CD8-positive, alpha-beta memory T cell (primary cell): Measurements from ENCODE around the gene MFGE8. TPM values are rescaled to one million over a fixed set of nuclear protein-coding genes. Genes with fewer than 3 reads are reported as not detected.

ENCODE experiments used
- CTCF ChIA-PET: fragments of 350-600 bp; sonication (Branson Sonifier 250); formaldehyde crosslinking; loops from one replicate; lab custom pipeline; 2021; ENCODE audit warnings: antibody characterized with exemption; lab: Charles Lee
- POLR2A ChIA-PET: fragments of 350-600 bp; sonication (Branson Sonifier 250); formaldehyde crosslinking; loops from one replicate; lab custom pipeline; 2021; ENCODE audit warnings: antibody characterized with exemption; lab: Charles Lee
- DNase-seq, 5 donors: peaks; one replicate each; pipeline versions ENCODE4 v3.0.0 to v3.0.0-alpha.2; 2020 to 2022; ENCODE audit warnings: mixed read lengths in 1 of 5
- H3K27ac ChIP-seq: one replicate; pipeline ENCODE4 v1.7.0; 2013; ENCODE audit warnings: low read depth, mild to moderate bottlenecking, low read length, moderate library complexity
- H3K27me3 ChIP-seq: 2 replicates; pipeline ENCODE4 v1.7.0; 2013; ENCODE audit warnings: low read length, mild to moderate bottlenecking; ENCODE audit not compliant: insufficient read depth, poor library complexity, severe bottlenecking
- H3K36me3 ChIP-seq: 2 replicates; pipeline ENCODE4 v1.7.0; 2013; ENCODE audit warnings: mild to moderate bottlenecking, low read length, moderate library complexity; ENCODE audit not compliant: insufficient read depth
- H3K4me1 ChIP-seq: 2 replicates; pipeline ENCODE4 v1.7.0; 2013; ENCODE audit warnings: mild to moderate bottlenecking, low read length, moderate library complexity; ENCODE audit not compliant: insufficient read depth
- H3K4me3 ChIP-seq: 2 replicates; pipeline ENCODE4 v1.7.0; 2013; ENCODE audit warnings: mild to moderate bottlenecking, low read length
- H3K9me3 ChIP-seq: 2 replicates; pipeline ENCODE4 v1.7.0; 2013; ENCODE audit warnings: mild to moderate bottlenecking, low read length
- H3K27ac Mint-ChIP-seq, 8 donors: one replicate each; pipeline ENCODE4 v1.8.0; 2020 to 2021; ENCODE audit warnings: mixed read lengths in 8 of 8, mild to moderate bottlenecking in 6 of 8, inconsistent platforms in 3 of 8, moderate library complexity in 3 of 8
- H3K27me3 Mint-ChIP-seq, 2 donors: one replicate each; pipeline ENCODE4 v1.8.0; 2020 to 2021; ENCODE audit warnings: mixed read lengths in 2 of 2, mild to moderate bottlenecking in 1 of 2, moderate library complexity in 1 of 2
- H3K36me3 Mint-ChIP-seq, 3 donors: one replicate each; pipeline ENCODE4 v1.8.0; 2020 to 2021; ENCODE audit warnings: mixed read lengths in 3 of 3, inconsistent platforms in 1 of 3, mild to moderate bottlenecking in 1 of 3
- H3K4me1 Mint-ChIP-seq, 3 donors: one replicate each; pipeline ENCODE4 v1.8.0; 2020 to 2021; ENCODE audit warnings: mixed read lengths in 3 of 3, inconsistent platforms in 1 of 3, mild to moderate bottlenecking in 1 of 3
- H3K4me3 Mint-ChIP-seq, 7 donors: one replicate each; pipeline ENCODE4 v1.8.0; 2020 to 2021; ENCODE audit warnings: mixed read lengths in 7 of 7, mild to moderate bottlenecking in 6 of 7, moderate library complexity in 4 of 7, inconsistent platforms in 2 of 7
- H3K9me3 Mint-ChIP-seq, 5 donors: one replicate each; pipeline ENCODE4 v1.8.0; 2020 to 2022; ENCODE audit warnings: mixed read lengths in 5 of 5, mild to moderate bottlenecking in 3 of 5, moderate library complexity in 2 of 5, inconsistent platforms in 1 of 5
- polyA plus RNA-seq: library from polyadenylated mRNA; unstranded; fragments of 300-500 nt; fragmentation: Illumina TruSeq; gene quantifications from one replicate; pipeline ENCODE4 v1.2.3, GENCODE V29; 2021
- total RNA-seq, 2 experiments: library from RNA; stranded (reverse); gene quantifications; one replicate each; pipeline ENCODE4 v1.2.3, GENCODE V29; 2021

MFGE8 gene
- total and polyA plus RNA-seq, 3 experiments from 2014 or later, result 9.6 to 27.1 (median 23.0) TPM

- Histone ChIP-seq H3K4me1 (peaks cover 11% of the 10 kb centered on the region), H3K9me3 (no peaks in the 10 kb centered on the region), H3K36me3 (no peaks in the 10 kb centered on the region), H3K27ac (no peak overlapping the region), H3K4me3 (no peak overlapping the region), H3K27me3 (no peaks in the 10 kb centered on the region)
- ChIA-PET CTCF (interaction anchor here (1.2 to 5.1 kb wide), 2 partner anchors 11 to 253 kb away, joined by 3 to 27 read pairs; no protein-coding TSS in a partner anchor), POLR2A (interaction anchor here (0.7 kb wide), 1 partner anchor 585 kb away, joined by 3 read pairs; no protein-coding TSS in a partner anchor)
- Mint-ChIP-seq H3K27ac (no peak overlapping the region), H3K4me1 (peaks cover 20 to 28% (median 20%) of the 10 kb centered on the region in 3 donors), H3K4me3 (no peak overlapping the region), H3K9me3 (peaks cover 0 to 2% (median 0%) of the 10 kb centered on the region in 5 donors), H3K36me3 (peaks cover 0 to 6% (median 2%) of the 10 kb centered on the region in 3 donors), H3K27me3 (peaks cover 5 to 27% of the 10 kb centered on the region in 2 donors)
- no peak for DNase-seq
Observed at GRCh38 chr15:88915354-88915753, 2.2 kb upstream of the MFGE8 start.

DNA sequence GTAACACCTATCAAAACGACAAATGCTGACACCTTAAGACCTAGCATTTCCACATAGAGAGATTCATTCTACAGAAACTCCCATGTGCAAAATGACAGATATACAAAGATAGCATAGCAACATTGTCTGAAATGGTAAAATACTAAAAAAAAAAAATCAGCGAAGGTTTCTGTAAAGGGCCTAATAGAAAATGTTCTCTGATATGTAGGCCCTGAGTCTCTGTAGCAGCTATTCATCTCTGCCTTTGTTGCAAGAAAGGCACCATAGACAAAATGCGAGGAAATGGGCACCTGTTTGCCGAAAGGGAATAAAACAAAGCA lies 631 bp upstream of the MFGE8 start:
- H3K27me3 Mint-ChIP-seq, result peaks cover 3 to 17% of the 10 kb centered on the region in 2 donors
- DNase-seq, result no peak
- H3K36me3 Mint-ChIP-seq, result peaks cover 0 to 14% (median 2%) of the 10 kb centered on the region in 3 donors
- Histone ChIP-seq H3K36me3 (no peaks in the 10 kb centered on the region), H3K27me3 (no peaks in the 10 kb centered on the region), H3K9me3 (no peaks in the 10 kb centered on the region), H3K4me3 (peak overlapping the region; percentile 52), H3K4me1 (peaks cover 11% of the 10 kb centered on the region), H3K27ac (no peak overlapping the region)
- peaks cover 0 to 2% (median 0%) of the 10 kb centered on the region in 5 donors for H3K9me3 Mint-ChIP-seq
- peaks cover 23 to 40% (median 27%) of the 10 kb centered on the region in 3 donors for H3K4me1 Mint-ChIP-seq
- H3K4me3 Mint-ChIP-seq, result peak overlapping the region; percentile 87 to 99 (median 96)
- CTCF ChIA-PET, result interaction anchor here (5.1 kb wide), 1 partner anchor 9 kb away, joined by 27 read pairs; no protein-coding TSS in a partner anchor
- POLR2A ChIA-PET, result no interaction called here
- peak overlapping the region in 7 of 8 donors; percentile 31 to 95 (median 87) for H3K27ac Mint-ChIP-seq

GRCh38 chr15:88912500-88912921 lies 668 bp downstream of the MFGE8 start:
- Mint-ChIP-seq H3K36me3 (peaks cover 0 to 20% (median 2%) of the 10 kb centered on the region in 3 donors), H3K4me1 (peaks cover 25 to 46% (median 27%) of the 10 kb centered on the region in 3 donors), H3K4me3 (peak overlapping the region; percentile 87 to 99 (median 96)), H3K9me3 (peaks cover 0 to 2% (median 0%) of the 10 kb centered on the region in 5 donors), H3K27me3 (peaks cover under 1 to 9% of the 10 kb centered on the region in 2 donors), H3K27ac (peak overlapping the region in 7 of 8 donors; percentile 23 to 83 (median 53))
- Histone ChIP-seq H3K27me3 (no peaks in the 10 kb centered on the region), H3K4me1 (peaks cover 11% of the 10 kb centered on the region), H3K27ac (peak overlapping the region; percentile 36), H3K36me3 (no peaks in the 10 kb centered on the region), H3K4me3 (peak overlapping the region; percentile 52), H3K9me3 (no peaks in the 10 kb centered on the region)
- POLR2A ChIA-PET, result no interaction called here
- CTCF ChIA-PET, result interaction anchor here (1.3 kb wide), 1 partner anchor 446 kb away, joined by 4 read pairs; no protein-coding TSS in a partner anchor
- no peak for DNase-seq

DNA sequence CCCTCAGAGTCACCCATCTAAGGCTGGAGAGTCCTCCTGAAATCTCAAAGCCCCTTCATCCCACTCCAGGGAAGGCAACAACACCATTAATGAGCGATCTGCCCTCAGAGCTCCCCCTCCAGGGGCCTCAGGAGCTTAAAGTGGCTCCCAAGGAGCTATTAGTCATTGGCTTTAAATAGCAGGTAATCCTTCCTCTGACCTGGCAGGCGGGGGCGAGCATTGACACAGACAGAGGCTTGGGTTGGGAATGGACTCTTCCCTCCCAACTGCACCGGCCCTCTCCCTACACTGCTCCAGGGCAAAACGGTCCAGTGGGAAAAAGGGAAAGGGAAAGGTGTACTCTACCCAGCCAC lies 1.4 kb downstream of the MFGE8 start:
- Histone ChIP-seq H3K9me3 (no peaks in the 10 kb centered on the region), H3K36me3 (no peaks in the 10 kb centered on the region), H3K27ac (no peak overlapping the region), H3K4me3 (no peak overlapping the region), H3K27me3 (no peaks in the 10 kb centered on the region), H3K4me1 (peaks cover 11% of the 10 kb centered on the region)
- Mint-ChIP-seq H3K4me3 (peak overlapping the region; percentile 51 to 99 (median 96)), H3K27ac (peak overlapping the region in 6 of 8 donors; percentile 32 to 83 (median 74)), H3K9me3 (peaks cover 0 to 2% (median 0%) of the 10 kb centered on the region in 5 donors), H3K36me3 (peaks cover 0 to 20% (median 2%) of the 10 kb centered on the region in 3 donors), H3K27me3 (peaks cover 0 to 3% of the 10 kb centered on the region in 2 donors), H3K4me1 (peaks cover 25 to 46% (median 27%) of the 10 kb centered on the region in 3 donors)
- DNase-seq, result no peak
- ChIA-PET POLR2A (interaction anchor here (0.7 kb wide), 1 partner anchor 107 kb away, joined by 6 read pairs; no protein-coding TSS in a partner anchor), CTCF (interaction anchor here (0.7 to 1.3 kb wide), 2 partner anchors 146 to 447 kb away, joined by 3 to 4 read pairs; no protein-coding TSS in a partner anchor)

DNA sequence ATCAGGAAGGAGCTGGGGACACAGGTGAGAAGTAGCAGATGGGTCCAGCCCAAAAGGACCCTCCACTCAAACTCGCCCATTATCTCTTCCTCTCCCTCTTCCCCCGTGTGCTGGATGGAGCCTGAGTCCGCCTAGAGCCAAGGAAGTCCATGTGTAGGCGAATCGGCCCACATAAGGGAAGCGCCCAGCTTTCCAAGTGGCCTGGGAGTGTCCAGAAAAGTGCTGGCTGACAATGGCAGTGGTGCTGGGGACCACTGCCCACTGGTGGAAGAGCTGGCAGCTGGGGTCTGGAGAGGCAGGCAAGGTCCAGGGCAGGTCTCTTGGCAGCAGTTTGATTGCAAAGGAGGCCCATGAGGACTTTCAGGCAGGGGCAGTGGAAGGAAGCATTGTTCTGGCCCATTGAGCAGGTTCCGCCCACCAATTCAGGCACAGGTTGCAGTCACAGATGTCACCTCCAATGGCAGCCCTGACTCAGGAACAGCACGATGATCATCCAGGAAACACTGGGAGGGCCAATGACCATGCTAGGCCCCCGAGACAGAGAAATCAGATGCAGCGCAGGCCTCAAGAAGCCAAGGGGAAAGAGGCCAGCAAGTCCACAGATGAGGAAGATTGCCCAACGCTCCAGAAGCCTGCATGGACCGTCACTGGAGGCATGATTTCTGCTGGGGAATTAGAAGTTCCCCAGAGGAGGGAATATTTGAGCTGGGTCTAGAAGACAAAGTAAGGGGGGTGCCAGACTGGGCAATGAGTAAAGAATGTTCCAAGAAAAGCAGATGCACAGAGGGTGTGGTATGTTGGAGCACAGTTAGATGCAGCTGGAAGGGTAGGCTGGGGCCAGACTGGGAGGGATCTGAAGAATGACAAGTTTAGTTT lies 3.0 kb downstream of the MFGE8 start:
- Mint-ChIP-seq H3K27ac (peak overlapping the region in 4 of 8 donors; percentile 33 to 81 (median 64)), H3K36me3 (peaks cover 0 to 27% (median 2%) of the 10 kb centered on the region in 3 donors), H3K27me3 (no peaks in the 10 kb centered on the region), H3K4me3 (peak overlapping the region in 4 of 7 donors; percentile 60 to 99 (median 72)), H3K9me3 (no peaks in the 10 kb centered on the region), H3K4me1 (peaks cover 26 to 48% (median 29%) of the 10 kb centered on the region in 3 donors)
- Histone ChIP-seq H3K4me3 (no peak overlapping the region), H3K4me1 (peaks cover 17% of the 10 kb centered on the region), H3K9me3 (no peaks in the 10 kb centered on the region), H3K27ac (no peak overlapping the region), H3K36me3 (no peaks in the 10 kb centered on the region), H3K27me3 (no peaks in the 10 kb centered on the region)
- ChIA-PET POLR2A (no interaction called here), CTCF (no interaction called here)
- DNase-seq, result no peak

GRCh38 chr15:88908697-88909621 lies 4.2 kb downstream of the MFGE8 start:
- H3K4me1 Mint-ChIP-seq, result peaks cover 39 to 60% (median 41%) of the 10 kb centered on the region in 3 donors
- CTCF ChIA-PET, result interaction anchor here (6.7 kb wide), 1 partner anchor 15 kb away, joined by 94 read pairs; the partner anchor contains the start of gene HAPLN3

GRCh38 chr15:88908123-88908522 lies 5.1 kb downstream of the MFGE8 start:
- H3K9me3 ChIP-seq, result no peaks in the 10 kb centered on the region
- no peak for DNase-seq
- ChIA-PET POLR2A (no interaction called here), CTCF (interaction anchor here (1.2 to 6.7 kb wide), 2 partner anchors 14 to 284 kb away, joined by 3 to 94 read pairs; partner anchors contain the start of gene HAPLN3)
- H3K27me3 ChIP-seq, result no peaks in the 10 kb centered on the region
- Mint-ChIP-seq H3K27me3 (no peaks in the 10 kb centered on the region), H3K27ac (peak overlapping the region in 5 of 8 donors; percentile 29 to 85 (median 64)), H3K4me1 (peaks cover 39 to 60% (median 44%) of the 10 kb centered on the region in 3 donors), H3K9me3 (no peaks in the 10 kb centered on the region), H3K4me3 (no peak overlapping the region), H3K36me3 (peaks cover 3 to 22% (median 4%) of the 10 kb centered on the region in 3 donors)
- no peaks in the 10 kb centered on the region for H3K36me3 ChIP-seq
- H3K27ac ChIP-seq, result no peak overlapping the region
- H3K4me3 ChIP-seq, result no peak overlapping the region
- peaks cover 36% of the 10 kb centered on the region for H3K4me1 ChIP-seq

More at GRCh38 chr15:88908697-88909621, 4.2 kb downstream of the MFGE8 start:
- no peaks in the 10 kb centered on the region for H3K36me3 ChIP-seq
- no peaks in the 10 kb centered on the region for H3K27me3 ChIP-seq
- POLR2A ChIA-PET, result no interaction called here
- no peaks in the 10 kb centered on the region for H3K9me3 Mint-ChIP-seq
- H3K36me3 Mint-ChIP-seq, result peaks cover 1 to 27% (median 3%) of the 10 kb centered on the region in 3 donors
- H3K9me3 ChIP-seq, result no peaks in the 10 kb centered on the region
- H3K27ac ChIP-seq, result no peak overlapping the region
- no peak for DNase-seq
- peak overlapping the region in 6 of 8 donors; percentile 23 to 77 (median 64) for H3K27ac Mint-ChIP-seq
- H3K4me1 ChIP-seq, result peaks cover 28% of the 10 kb centered on the region
- peak overlapping the region in 1 of 7 donors; percentile 99 for H3K4me3 Mint-ChIP-seq
- no peak overlapping the region for H3K4me3 ChIP-seq
- H3K27me3 Mint-ChIP-seq, result no peaks in the 10 kb centered on the region
